ENCODE measurements around the gene NR1D2. TPM values are rescaled to one million over a fixed set of nuclear protein-coding genes. Genes with fewer than 3 reads are reported as not detected.
"Not testable (repeated sequence)": the region's sequence is repeated elsewhere in the genome, so short reads cannot be mapped to it uniquely, and the experiment has no call there.

NR1D2 gene
- polyA plus RNA-seq, 1 donor from 2014 or later: 27.3 TPM

GRCh38 chr3:23993556-23994243, 48.6 kb downstream of the NR1D2 start:
- Mint-ChIP-seq H3K27ac (no peak overlapping the region), H3K36me3 (peaks cover 2% of the 10 kb centered on the region), H3K27me3 (peaks cover 2% of the 10 kb centered on the region), H3K4me1 (peaks cover 3% of the 10 kb centered on the region in 3 donors), H3K9me3 (no peaks in the 10 kb centered on the region), H3K4me3 (peak overlapping the region in 1 of 4 donors; percentile 29)

GRCh38 chr3:23994244-23994569, 49.1 kb downstream of the NR1D2 start:
- no peak overlapping the region for H3K4me3 Mint-ChIP-seq
- H3K4me1 Mint-ChIP-seq: peaks cover 4 to 7% (median 6%) of the 10 kb centered on the region in 3 donors
- H3K9me3 Mint-ChIP-seq: no peaks in the 10 kb centered on the region
- H3K36me3 Mint-ChIP-seq: peaks cover 2% of the 10 kb centered on the region
- H3K27me3 Mint-ChIP-seq: peaks cover 3% of the 10 kb centered on the region
- H3K27ac Mint-ChIP-seq: no peak overlapping the region

GRCh38 chr3:23995219-23995618, 50.1 kb downstream of the NR1D2 start:
- Mint-ChIP-seq H3K4me3 (no peak overlapping the region), H3K9me3 (no peaks in the 10 kb centered on the region), H3K4me1 (peaks cover 5 to 9% (median 7%) of the 10 kb centered on the region in 3 donors), H3K36me3 (peaks cover 2% of the 10 kb centered on the region), H3K27ac (no peak overlapping the region), H3K27me3 (peaks cover 7% of the 10 kb centered on the region)

- Mint-ChIP-seq H3K27me3 (peaks cover 7% of the 10 kb centered on the region), H3K4me3 (no peak overlapping the region), H3K36me3 (peaks cover 2% of the 10 kb centered on the region), H3K27ac (no peak overlapping the region), H3K4me1 (peaks cover 5 to 9% (median 7%) of the 10 kb centered on the region in 3 donors), H3K9me3 (no peaks in the 10 kb centered on the region)
These were observed 51.0 kb downstream of the NR1D2 start for GRCh38 chr3:23996095-23996524.

- peak overlapping the region in 1 of 4 donors; percentile 38 for H3K4me3 Mint-ChIP-seq
- peaks cover 2 to 6% (median 4%) of the 10 kb centered on the region in 3 donors for H3K4me1 Mint-ChIP-seq
- H3K9me3 Mint-ChIP-seq: no peaks in the 10 kb centered on the region
- H3K27me3 Mint-ChIP-seq: peaks cover 7% of the 10 kb centered on the region
- H3K36me3 Mint-ChIP-seq: no peaks in the 10 kb centered on the region
- no peak overlapping the region for H3K27ac Mint-ChIP-seq
These were observed 54.0 kb downstream of the NR1D2 start for GRCh38 chr3:23999012-23999641.

GRCh38 chr3:24002129-24002528, 57.0 kb downstream of the NR1D2 start:
- Mint-ChIP-seq H3K36me3 (peaks cover 5% of the 10 kb centered on the region), H3K4me1 (peaks cover 2 to 6% (median 4%) of the 10 kb centered on the region in 3 donors), H3K4me3 (peak overlapping the region in 1 of 4 donors; percentile 25), H3K27ac (no peak overlapping the region), H3K9me3 (no peaks in the 10 kb centered on the region), H3K27me3 (peaks cover 9% of the 10 kb centered on the region)

- Mint-ChIP-seq H3K36me3 (peaks cover 5% of the 10 kb centered on the region), H3K9me3 (no peaks in the 10 kb centered on the region), H3K4me1 (peaks cover 2 to 6% (median 4%) of the 10 kb centered on the region in 3 donors), H3K27ac (no peak overlapping the region), H3K4me3 (no peak overlapping the region), H3K27me3 (peaks cover 9% of the 10 kb centered on the region)
These were observed 58.4 kb downstream of the NR1D2 start for GRCh38 chr3:24003466-24003865.

GRCh38 chr3:24004171-24004938, 59.3 kb downstream of the NR1D2 start:
- Mint-ChIP-seq H3K27me3 (peaks cover 7% of the 10 kb centered on the region), H3K4me1 (no peaks in the 10 kb centered on the region), H3K27ac (no peak overlapping the region), H3K9me3 (no peaks in the 10 kb centered on the region), H3K4me3 (no peak overlapping the region), H3K36me3 (peaks cover 5% of the 10 kb centered on the region)

GRCh38 chr3:24005669-24006068, 60.6 kb downstream of the NR1D2 start:
- Mint-ChIP-seq H3K4me1 (no peaks in the 10 kb centered on the region), H3K36me3 (peaks cover 6% of the 10 kb centered on the region), H3K4me3 (no peak overlapping the region), H3K27me3 (peaks cover 3% of the 10 kb centered on the region), H3K9me3 (no peaks in the 10 kb centered on the region), H3K27ac (no peak overlapping the region)

GRCh38 chr3:24010834-24011233, 65.7 kb downstream of the NR1D2 start:
- not testable (repeated sequence) for H3K27me3 Mint-ChIP-seq, H3K36me3 Mint-ChIP-seq, H3K9me3 Mint-ChIP-seq, H3K27ac Mint-ChIP-seq, H3K4me3 Mint-ChIP-seq, H3K4me1 Mint-ChIP-seq

- Mint-ChIP-seq H3K4me3 (no peak overlapping the region), H3K9me3 (no peaks in the 10 kb centered on the region), H3K36me3 (peaks cover 4% of the 10 kb centered on the region), H3K27ac (no peak overlapping the region), H3K27me3 (peaks cover 9% of the 10 kb centered on the region), H3K4me1 (no peaks in the 10 kb centered on the region)
These were observed 67.6 kb downstream of the NR1D2 start for GRCh38 chr3:24012589-24013269.

GRCh38 chr3:24017305-24017704, 72.2 kb downstream of the NR1D2 start:
- Mint-ChIP-seq H3K27me3 (peaks cover 9% of the 10 kb centered on the region), H3K9me3 (no peaks in the 10 kb centered on the region), H3K27ac (no peak overlapping the region), H3K4me3 (no peak overlapping the region), H3K36me3 (peaks cover 1% of the 10 kb centered on the region), H3K4me1 (no peaks in the 10 kb centered on the region)

GRCh38 chr3:24018784-24019570, 73.9 kb downstream of the NR1D2 start:
- Mint-ChIP-seq H3K27me3 (peaks cover 11% of the 10 kb centered on the region), H3K9me3 (no peaks in the 10 kb centered on the region), H3K4me3 (peak overlapping the region in 1 of 4 donors; percentile 32), H3K4me1 (no peaks in the 10 kb centered on the region), H3K36me3 (peaks cover 1% of the 10 kb centered on the region), H3K27ac (no peak overlapping the region)

GRCh38 chr3:24019585-24019984, 74.5 kb downstream of the NR1D2 start:
- Mint-ChIP-seq H3K9me3 (no peaks in the 10 kb centered on the region), H3K4me3 (peak overlapping the region in 1 of 4 donors; percentile 32), H3K27ac (no peak overlapping the region), H3K36me3 (peaks cover 1% of the 10 kb centered on the region), H3K4me1 (no peaks in the 10 kb centered on the region), H3K27me3 (peaks cover 11% of the 10 kb centered on the region)
